GM12878 (cell line): Measurements from ENCODE around the gene MND1. TPM values are rescaled to one million over a fixed set of nuclear protein-coding genes. Genes with fewer than 3 reads are reported as not detected.

Experiments
- ATAC-seq: fragments of 200-7000 bp; cut with Tn5 transposase; 3 replicates; pipeline ENCODE4 v1.9.1; 2020; ENCODE audit warnings: mild to moderate bottlenecking, moderate library complexity
- BruUV-seq: library from RNA; stranded (reverse); fragments of 400-500 nt; replicated peaks from 2 replicates; lab custom pipeline; 2021; lab: Mats Ljungman, UMichigan
- CTCF ChIA-PET: fragments of 300-600 bp; sonication (Branson Sonifier 250); formaldehyde crosslinking; extraction: SDS; loops from one replicate; lab custom pipeline; 2021; ENCODE audit warnings: inconsistent platforms; lab: Yijun Ruan, JAX
- POLR2A ChIA-PET: fragments of 350-600 bp; formaldehyde crosslinking; extraction: SDS; loops from one replicate; lab custom pipeline; 2021; ENCODE audit warnings: inconsistent platforms; lab: Charles Lee
- RAD21 ChIA-PET: fragments of 300-600 bp; sonication (Branson Sonifier 250); formaldehyde crosslinking; loops from one replicate; lab custom pipeline; 2023; ENCODE audit warnings: antibody characterized with exemption; ENCODE audit not compliant: unreplicated experiment; lab: Charles Lee
- SMC1A ChIA-PET: fragments of 300-600 bp; sonication (Branson Sonifier 250); formaldehyde crosslinking; loops from one replicate; lab custom pipeline; 2023; ENCODE audit not compliant: unreplicated experiment, uncharacterized antibody; lab: Charles Lee
- DNase-seq: peaks from one replicate; pipeline ENCODE4 v3.0.0-alpha.2; 2011; ENCODE audit warnings: low read depth, low spot score
- FAIRE-seq: peaks from 3 replicates; lab custom pipeline; 2011; peaks lifted over from hg19 to GRCh38; lab: Jason Lieb, UNC
- H2AFZ ChIP-seq: 2 replicates; pipeline ENCODE4 v1.6.0; 2011; ENCODE audit warnings: low read depth, low read length, control low read depth; ENCODE audit not compliant: control insufficient read depth
- H3K27ac ChIP-seq: 2 replicates; pipeline ENCODE4 v1.5.1; 2011; ENCODE audit warnings: control low read depth; ENCODE audit not compliant: control insufficient read depth, insufficient read depth
- H3K27me3 ChIP-seq, 2 experiments: replicated peaks in 1 of 2; 2 replicates each; pipeline versions ENCODE4 v1.6.0 to v1.6.1; 2011; ENCODE audit warnings: low read length in 1 of 2; ENCODE audit not compliant: control insufficient read depth in 2 of 2, insufficient read depth in 2 of 2
- H3K36me3 ChIP-seq, 2 experiments: 2 replicates each; pipeline ENCODE4 v1.5.1; 2011; ENCODE audit warnings: low read length in 1 of 2; ENCODE audit not compliant: control insufficient read depth in 2 of 2, insufficient read depth in 2 of 2
- H3K4me1 ChIP-seq: 2 replicates; pipeline ENCODE4 v1.6.1; 2011; ENCODE audit warnings: mild to moderate bottlenecking, low read length, moderate library complexity, mixed read lengths; ENCODE audit not compliant: control insufficient read depth, insufficient read depth
- H3K4me2 ChIP-seq: 2 replicates; pipeline ENCODE4 v1.6.0; 2011; ENCODE audit warnings: control low read depth; ENCODE audit not compliant: control insufficient read depth, insufficient read depth
- H3K4me3 ChIP-seq: fragments of 200-600 bp; sonication (generic); 2 replicates; pipeline ENCODE4 v1.5.1; 2016
- H3K79me2 ChIP-seq: 2 replicates; pipeline ENCODE4 v1.6.0; 2011; ENCODE audit warnings: low read length; ENCODE audit not compliant: control insufficient read depth, insufficient read depth
- H3K9ac ChIP-seq: 2 replicates; pipeline ENCODE4 v1.8.0; 2011; ENCODE audit warnings: low read length, control low read depth, mixed read lengths; ENCODE audit not compliant: control insufficient read depth, insufficient read depth
- H3K9me3 ChIP-seq: replicated peaks from 3 replicates; pipeline ENCODE4 v1.5.1; 2011; ENCODE audit warnings: mild to moderate bottlenecking, low read length; ENCODE audit not compliant: control insufficient read depth, insufficient read depth
- H4K20me1 ChIP-seq: 2 replicates; pipeline ENCODE4 v1.6.0; 2011; ENCODE audit not compliant: control insufficient read depth, insufficient read depth
- BCLAF1 ChIP-seq: fragments of 450-650 bp; IDR thresholded peaks from 2 replicates; pipeline ENCODE4 v1.6.1; 2017; ENCODE audit warnings: antibody characterized with exemption, mild to moderate bottlenecking, moderate library complexity
- BMI1 ChIP-seq: fragments of 450-650 bp; IDR thresholded peaks from 2 replicates; pipeline ENCODE4 v1.6.1; 2016; ENCODE audit warnings: mild to moderate bottlenecking, moderate library complexity, borderline replicate concordance
- CBX3 ChIP-seq: fragments of 200-600 bp; sonication (generic); IDR thresholded peaks from 2 replicates; pipeline ENCODE4 v1.6.1; 2016; ENCODE audit warnings: low read depth, borderline replicate concordance
- CEBPZ ChIP-seq: fragments of 150-350 bp; IDR thresholded peaks from 2 replicates; pipeline ENCODE4 v1.6.1; 2016; ENCODE audit warnings: low read depth, low read length
- EED ChIP-seq: sonication (generic); IDR thresholded peaks from 2 replicates; pipeline ENCODE4 v1.6.1; 2016; ENCODE audit warnings: antibody characterized with exemption, low read depth
- ELK1 ChIP-seq: IDR thresholded peaks from 2 replicates; pipeline ENCODE4 v1.6.1; 2012; ENCODE audit warnings: low read depth, low read length, improper control_type of control experiment
- FOS ChIP-seq: IDR thresholded peaks from 3 replicates; pipeline ENCODE4 v1.6.1; 2011; ENCODE audit warnings: borderline replicate concordance; ENCODE audit not compliant: insufficient read length; ENCODE audit errors: extremely low read depth
- FOXM1 ChIP-seq: IDR thresholded peaks from 2 replicates; pipeline ENCODE4 v1.6.1; 2012; ENCODE audit warnings: low read depth, mild to moderate bottlenecking, inconsistent platforms, low read length, moderate library complexity
- GABPA ChIP-seq: IDR thresholded peaks from 2 replicates; pipeline ENCODE4 v1.6.1; 2014; ENCODE audit warnings: antibody characterized with exemption, low read depth, mild to moderate bottlenecking, inconsistent platforms
- NFYA ChIP-seq: IDR thresholded peaks from 2 replicates; pipeline ENCODE4 v1.6.1; 2011; ENCODE audit warnings: low read depth, mild to moderate bottlenecking, low read length, improper control_type of control experiment, borderline replicate concordance
- PRDM15 ChIP-seq: fragments of 450-650 bp; formaldehyde crosslinking; IDR thresholded peaks from 2 replicates; pipeline ENCODE4 v1.4.0; 2020; ENCODE audit warnings: mild to moderate bottlenecking, moderate library complexity
- SPI1 ChIP-seq: IDR thresholded peaks from 2 replicates; pipeline ENCODE4 v1.6.1; 2011; ENCODE audit warnings: low read depth, mild to moderate bottlenecking, low read length, moderate library complexity, borderline replicate concordance; ENCODE audit not compliant: insufficient read depth
- TBL1XR1 ChIP-seq: IDR thresholded peaks from 2 replicates; pipeline ENCODE4 v1.6.1; 2012; ENCODE audit warnings: low read depth, low read length, improper control_type of control experiment
- WGBS: methylation state at CpG from one replicate; pipeline ENCODE4 v1.1.6; 2016; ENCODE audit warnings: low lambda C conversion rate; ENCODE audit not compliant: insufficient replicate concordance, insufficient coverage; ENCODE audit errors: missing lambda C conversion rate; 5-methylcytosine and 5-hydroxymethylcytosine counted together
- in situ Hi-C: fragments of 300-500 bp; cut with MboI; formaldehyde crosslinking; loops from 9 replicates; pipeline ENCODE4 v1.14.3; 2018; ENCODE audit warnings: mixed read lengths
- intact Hi-C: fragments of 100-400 bp; cut with micrococcal nuclease; formaldehyde crosslinking; loops from one replicate; pipeline ENCODE4 v1.14.2; 2022; ENCODE audit not compliant: unreplicated experiment
- polyA plus RNA-seq, 11 experiments: library from polyadenylated mRNA; depleted of rRNA in 4 of 11; unstranded in 6 of 11; stranded (reverse) in 5 of 11; fragments of >200 nt; fragmentation: Nextera tagmentation in 4 of 11; fragmentation: Illumina TruSeq in 1 of 11; extraction: Ambion mirVana in 4 of 11; extraction: Trizol in 1 of 11; gene quantifications; 1 replicate in 1 of 11; 2 replicates in 10 of 11; pipeline versions ENCODE4 v1.2.1 to v1.2.3, GENCODE V29; 2011 to 2016; ENCODE audit warnings: inconsistent platforms in 2 of 11, missing spikeins in 2 of 11, low read depth in 1 of 11
- total RNA-seq, 4 experiments: library from RNA; depleted of rRNA in 3 of 4; stranded (reverse); fragments of >200 nt in 3 of 4; fragmentation: Illumina TruSeq in 1 of 4; extraction: Trizol in 1 of 4; gene quantifications; 2 replicates each; pipeline versions ENCODE4 v1.2.1 to v1.2.3, GENCODE V29; 2013 to 2021

Gene MND1
- total and polyA plus RNA-seq, 10 of the 15 experiments (the other 5 are each of a cell fraction or from before 2014, with no cell fraction given), result 17.7 to 58.1 (median 47.3) TPM

- Histone ChIP-seq H3K27me3 (no peaks in the 10 kb centered on the region; a peak in 1 of 4 replicates), H3K4me2 (peak overlapping the region; percentile 22; the same call in 1 of the 2 replicates), H2AFZ (no peak overlapping the region), H3K79me2 (no peaks in the 10 kb centered on the region), H3K27ac (no peak overlapping the region), H3K9me3 (no peaks in the 10 kb centered on the region), H3K4me3 (no peak overlapping the region), H3K36me3 (no peaks in the 10 kb centered on the region), H3K9ac (no peak overlapping the region), H4K20me1 (no peaks in the 10 kb centered on the region), H3K4me1 (no peaks in the 10 kb centered on the region)
- 100% methylated on average over 1 of the region's 1 CpG for WGBS
- ChIA-PET RAD21 (no interaction called here), CTCF (interaction anchor here (1.4 kb wide), 1 partner anchor 316 kb away, joined by 4 read pairs; no protein-coding TSS in a partner anchor), SMC1A (interaction anchor here (1.7 kb wide), 1 partner anchor 12 kb away, joined by 4 read pairs; no protein-coding TSS in a partner anchor), POLR2A (interaction anchor here (0.6 kb wide), 1 partner anchor 517 kb away, joined by 8 read pairs; no protein-coding TSS in a partner anchor)
- DNase-seq (no peak), ATAC-seq (peak; percentile 34; the same call in 1 of the 3 replicates), FAIRE-seq (peak; percentile 56)
- in situ Hi-C loops, result no loop called here
- intact Hi-C loops, result no loop called here
- BruUV-seq, result no TSS peak
- no peak for TF ChIP-seq BCLAF1
- TF ChIP-seq CEBPZ, result no peak
- TF ChIP-seq GABPA, result no peak
- no peak for TF ChIP-seq EED
- TF ChIP-seq ELK1, result no peak
- TF ChIP-seq SPI1, result no peak
- no peak for TF ChIP-seq TBL1XR1
- no peak for TF ChIP-seq NFYA
- no peak for TF ChIP-seq BMI1
- no peak for TF ChIP-seq FOS
- TF ChIP-seq PRDM15 (CRISPR knock-in tag), result no peak
- TF ChIP-seq FOXM1, result no peak
- TF ChIP-seq CBX3, result no peak
Observed at GRCh38 chr4:153327247-153327646, 17.2 kb upstream of the MND1 start.
